ENCODE data around the gene ATP10B.

Gene ATP10B

DNA sequence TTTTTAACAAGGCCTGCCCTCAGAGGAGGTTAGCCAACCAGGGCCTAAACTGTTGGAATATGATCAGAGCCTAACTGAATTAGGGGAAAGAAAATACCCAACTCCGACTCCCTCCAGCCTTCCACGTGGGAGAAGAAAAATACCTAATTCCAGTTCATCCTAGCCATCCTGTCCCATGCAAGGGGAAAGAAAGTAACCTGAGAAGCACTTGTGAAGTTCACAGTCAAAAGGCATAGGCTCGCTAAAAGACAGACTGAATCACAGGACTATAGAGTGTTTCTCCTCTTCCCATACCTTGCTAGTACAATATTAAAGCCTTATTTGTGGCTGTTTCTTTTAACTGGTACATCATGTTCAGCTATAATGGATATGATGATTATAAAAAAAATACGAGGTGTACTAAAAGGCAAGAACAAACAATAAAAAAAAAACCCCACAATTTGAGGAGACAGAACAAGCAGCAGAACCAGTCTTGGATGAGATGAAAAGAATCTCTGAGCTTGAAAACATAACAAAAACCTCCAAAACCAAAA is 18.0 kb upstream of the ATP10B start:
- no peak for DNase-seq (ENCODE audit: extremely low read depth, insufficient read length)
- no peaks in the 10 kb centered on the region for H3K36me3 ChIP-seq (ENCODE audit: control insufficient read depth, insufficient read depth, low read length)
- no peak overlapping the region for H3K4me3 ChIP-seq (replicated peaks; ENCODE audit: low read depth, low read length)
- H3K27me3 ChIP-seq (replicated peaks; ENCODE audit: control insufficient read depth, insufficient read depth, low read length), result no peaks in the 10 kb centered on the region
- TF ChIP-seq, protein P1, sequence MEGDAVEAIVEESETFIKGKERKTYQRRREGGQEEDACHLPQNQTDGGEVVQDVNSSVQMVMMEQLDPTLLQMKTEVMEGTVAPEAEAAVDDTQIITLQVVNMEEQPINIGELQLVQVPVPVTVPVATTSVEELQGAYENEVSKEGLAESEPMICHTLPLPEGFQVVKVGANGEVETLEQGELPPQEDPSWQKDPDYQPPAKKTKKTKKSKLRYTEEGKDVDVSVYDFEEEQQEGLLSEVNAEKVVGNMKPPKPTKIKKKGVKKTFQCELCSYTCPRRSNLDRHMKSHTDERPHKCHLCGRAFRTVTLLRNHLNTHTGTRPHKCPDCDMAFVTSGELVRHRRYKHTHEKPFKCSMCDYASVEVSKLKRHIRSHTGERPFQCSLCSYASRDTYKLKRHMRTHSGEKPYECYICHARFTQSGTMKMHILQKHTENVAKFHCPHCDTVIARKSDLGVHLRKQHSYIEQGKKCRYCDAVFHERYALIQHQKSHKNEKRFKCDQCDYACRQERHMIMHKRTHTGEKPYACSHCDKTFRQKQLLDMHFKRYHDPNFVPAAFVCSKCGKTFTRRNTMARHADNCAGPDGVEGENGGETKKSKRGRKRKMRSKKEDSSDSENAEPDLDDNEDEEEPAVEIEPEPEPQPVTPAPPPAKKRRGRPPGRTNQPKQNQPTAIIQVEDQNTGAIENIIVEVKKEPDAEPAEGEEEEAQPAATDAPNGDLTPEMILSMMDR (IDR thresholded peaks at IDR 0.05; ENCODE audit: insufficient read depth, low read length, poor library complexity, severe bottlenecking), result no peak

DNA sequence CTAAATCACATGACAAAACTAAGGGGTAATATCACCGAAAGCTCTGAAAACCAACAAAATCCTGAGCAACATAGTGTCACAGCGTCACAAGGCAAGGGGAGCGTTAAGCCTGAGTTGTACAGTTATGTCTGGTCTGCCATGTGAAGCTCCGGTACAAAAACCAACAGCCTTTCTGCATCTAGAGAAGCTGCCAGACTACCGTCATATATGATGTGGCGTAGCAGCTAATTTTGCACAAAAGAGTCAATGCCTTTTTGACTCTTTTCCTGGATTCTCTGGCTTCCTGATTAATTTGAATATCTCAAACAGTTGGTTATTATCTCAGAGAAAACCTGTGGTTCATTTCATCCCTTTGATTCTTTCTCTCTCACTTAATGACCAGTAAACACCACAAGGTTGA is 16.0 kb upstream of the ATP10B start:
- Histone ChIP-seq H3K36me3 (ENCODE audit: control insufficient read depth, insufficient read depth, low read length) (no peaks in the 10 kb centered on the region), H3K4me3 (replicated peaks; ENCODE audit: low read depth, low read length) (no peak overlapping the region), H3K27me3 (replicated peaks; ENCODE audit: control insufficient read depth, insufficient read depth, low read length) (no peaks in the 10 kb centered on the region)
- no peak for DNase-seq (ENCODE audit: extremely low read depth, insufficient read length)
- TF ChIP-seq, protein P1 (IDR thresholded peaks at IDR 0.05; ENCODE audit: insufficient read depth, low read length, poor library complexity, severe bottlenecking), result no peak

DNA sequence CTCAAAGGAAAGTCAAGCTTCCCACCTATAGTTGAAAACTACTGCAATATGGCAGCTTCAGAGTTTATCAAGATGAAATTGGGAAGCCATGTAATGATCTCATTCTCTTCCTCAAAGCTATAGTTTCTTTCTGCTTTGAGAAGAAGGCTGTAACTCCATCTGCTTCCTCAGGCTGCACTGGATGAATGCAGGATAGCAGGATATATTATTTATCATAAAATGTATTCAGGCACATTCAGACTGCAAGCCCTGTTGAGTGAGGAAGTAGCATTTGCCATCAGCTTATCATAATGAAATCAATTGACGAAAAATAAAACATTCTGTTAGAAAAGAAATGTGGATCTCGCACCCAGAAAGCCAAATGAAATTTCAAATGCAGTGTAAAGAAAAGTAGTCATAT is 560 bp downstream of the ATP10B start:
- Histone ChIP-seq H3K27me3 (replicated peaks; ENCODE audit: control insufficient read depth, insufficient read depth, low read length) (no peaks in the 10 kb centered on the region), H3K4me3 (replicated peaks; ENCODE audit: low read depth, low read length) (no peak overlapping the region), H3K36me3 (ENCODE audit: control insufficient read depth, insufficient read depth, low read length) (no peaks in the 10 kb centered on the region)
- TF ChIP-seq, protein P1 (IDR thresholded peaks at IDR 0.05; ENCODE audit: insufficient read depth, low read length, poor library complexity, severe bottlenecking), result no peak
- DNase-seq (ENCODE audit: extremely low read depth, insufficient read length), result no peak

DNA sequence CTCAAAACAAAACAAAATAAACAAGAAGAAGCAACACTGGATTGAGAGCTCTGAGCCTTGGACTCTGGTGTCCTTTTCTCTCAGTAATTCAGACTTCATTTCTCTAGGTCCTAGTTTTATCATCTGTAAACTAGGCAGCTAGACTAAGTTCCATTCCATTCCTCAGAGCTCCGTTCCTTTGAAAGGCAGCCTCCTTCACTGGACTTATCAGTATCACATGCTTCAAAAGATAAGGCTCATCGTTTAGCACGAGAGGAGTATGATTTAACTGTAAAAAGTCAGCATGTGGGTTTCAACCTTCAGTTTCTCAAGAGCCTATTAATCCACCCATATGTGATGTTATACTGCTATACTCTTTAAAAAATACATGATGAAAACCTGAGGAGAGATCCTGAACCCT is 1.6 kb downstream of the ATP10B start:
- Histone ChIP-seq H3K36me3 (ENCODE audit: control insufficient read depth, insufficient read depth, low read length) (no peaks in the 10 kb centered on the region), H3K4me3 (replicated peaks; ENCODE audit: low read depth, low read length) (no peak overlapping the region), H3K27me3 (replicated peaks; ENCODE audit: control insufficient read depth, insufficient read depth, low read length) (no peaks in the 10 kb centered on the region)
- no peak for DNase-seq (ENCODE audit: extremely low read depth, insufficient read length)
- TF ChIP-seq, protein P1 (IDR thresholded peaks at IDR 0.05; ENCODE audit: insufficient read depth, low read length, poor library complexity, severe bottlenecking), result no peak

DNA sequence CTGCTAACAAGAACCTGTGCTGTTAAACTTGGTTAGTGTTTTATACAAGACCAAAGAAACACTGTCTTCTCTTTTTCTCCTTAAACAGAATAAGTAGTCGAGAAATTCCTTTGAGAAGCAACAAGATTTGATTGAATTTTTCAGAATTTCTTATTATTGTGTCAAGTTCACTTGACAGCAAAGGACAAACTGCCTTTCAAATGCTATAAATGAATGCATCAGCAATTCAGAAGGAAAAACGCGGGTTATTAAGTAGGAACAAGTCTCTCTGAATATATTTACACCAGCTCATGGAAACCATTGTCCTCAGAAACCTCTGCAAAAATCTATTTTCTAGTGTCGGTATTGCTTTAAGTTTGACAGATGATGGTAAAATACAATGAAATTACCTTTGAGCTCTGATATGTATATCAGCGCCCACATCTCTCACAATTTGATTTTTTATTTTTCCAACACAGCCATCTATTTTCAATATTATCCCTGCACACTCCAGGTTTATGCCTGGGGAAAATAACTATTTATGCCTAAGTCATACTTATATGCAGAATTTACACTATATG is 4.4 kb downstream of the ATP10B start:
- Histone ChIP-seq H3K4me3 (replicated peaks; ENCODE audit: low read depth, low read length) (no peak overlapping the region), H3K36me3 (ENCODE audit: control insufficient read depth, insufficient read depth, low read length) (no peaks in the 10 kb centered on the region), H3K27me3 (replicated peaks; ENCODE audit: control insufficient read depth, insufficient read depth, low read length) (no peaks in the 10 kb centered on the region)
- no peak for DNase-seq (ENCODE audit: extremely low read depth, insufficient read length)
- TF ChIP-seq, protein P1 (IDR thresholded peaks at IDR 0.05; ENCODE audit: insufficient read depth, low read length, poor library complexity, severe bottlenecking), result no peak

DNA sequence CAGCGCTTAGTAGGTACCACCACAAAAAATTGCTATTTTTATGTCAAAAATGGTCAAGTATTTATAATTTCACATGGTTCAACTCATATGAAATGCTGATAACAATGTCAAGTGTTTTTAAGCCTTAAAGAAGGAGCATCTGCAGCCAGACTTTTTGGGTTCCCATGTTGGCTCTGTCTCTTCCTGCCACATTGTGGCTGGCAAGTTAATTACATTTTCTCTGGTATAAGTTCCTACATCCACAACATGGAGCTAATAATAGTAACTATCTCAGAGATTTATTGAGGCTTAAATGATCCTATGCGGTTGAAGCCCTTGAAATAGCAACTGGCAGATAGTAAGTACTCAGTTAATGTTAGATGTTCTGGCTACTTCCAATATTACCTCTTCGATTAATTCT is 5.4 kb downstream of the ATP10B start:
- Histone ChIP-seq H3K27me3 (replicated peaks; ENCODE audit: control insufficient read depth, insufficient read depth, low read length) (no peaks in the 10 kb centered on the region), H3K4me3 (replicated peaks; ENCODE audit: low read depth, low read length) (no peak overlapping the region), H3K36me3 (ENCODE audit: control insufficient read depth, insufficient read depth, low read length) (no peaks in the 10 kb centered on the region)
- TF ChIP-seq, protein P1 (IDR thresholded peaks at IDR 0.05; ENCODE audit: insufficient read depth, low read length, poor library complexity, severe bottlenecking), result no peak
- DNase-seq (ENCODE audit: extremely low read depth, insufficient read length), result no peak

Data from GM06990 (cell line).